HCT116 (cell line): ENCODE data around the gene USP54. TPM values are rescaled to one million over a fixed set of nuclear protein-coding genes. Genes with fewer than 3 reads are reported as not detected.

Experiments used
- ATAC-seq: fragments of 200-7000 bp; cut with Tn5 transposase; 2 replicates; pipeline ENCODE4 v1.9.1; 2020; ENCODE audit warnings: mild to moderate bottlenecking, moderate library complexity
- BruUV-seq: library from RNA; stranded (reverse); fragments of 400-500 nt; replicated peaks from 2 replicates; lab custom pipeline; 2021; lab: Mats Ljungman, UMichigan
- CTCF ChIA-PET: fragments of 300-600 bp; sonication (Branson Sonifier 250); formaldehyde crosslinking; loops from one replicate; lab custom pipeline; 2021; ENCODE audit warnings: antibody characterized with exemption; lab: Charles Lee
- POLR2A ChIA-PET: fragments of 300-600, 350-600 bp; sonication (Branson Sonifier 250); formaldehyde crosslinking; loops from one replicate; lab custom pipeline; 2021; ENCODE audit warnings: antibody characterized with exemption; lab: Charles Lee
- RAD21 ChIA-PET, 2 experiments: fragments of 300-600 bp; sonication (Branson Sonifier 250); formaldehyde crosslinking; loops; one replicate each; lab custom pipeline; 2023; ENCODE audit warnings: low total read pairs in 2 of 2; ENCODE audit not compliant: uncharacterized antibody in 2 of 2, unreplicated experiment in 2 of 2, low non-redundant PET in 1 of 2; lab: Charles Lee
- DNase-seq: peaks from one replicate; pipeline ENCODE4 v3.0.0-alpha.2; 2010; ENCODE audit warnings: low read depth, low spot score
- H2AFZ ChIP-seq: fragments of 200-600 bp; shearing (Covaris generic), sonication (generic); 2 replicates; pipeline ENCODE4 v1.6.1; 2017; ENCODE audit warnings: low read depth, mixed run types, mixed read lengths, antibody characterized with exemption, low read length; ENCODE audit not compliant: poor library complexity, severe bottlenecking
- H3K27ac ChIP-seq: 2 replicates; pipeline ENCODE4 v1.5.1; 2012; ENCODE audit warnings: low read depth, low read length
- H3K27me3 ChIP-seq: fragments of 200-600 bp; sonication (generic); 2 replicates; pipeline ENCODE4 v1.6.1; 2016; ENCODE audit warnings: mixed run types, low read length, mixed read lengths; ENCODE audit not compliant: insufficient read depth
- H3K36me3 ChIP-seq, 2 experiments: fragments of 200-500 bp in 1 of 2; fragments of 200-600 bp in 1 of 2; sonication (Bioruptor generic) in 1 of 2; sonication (generic) in 1 of 2; 2 replicates each; pipeline versions ENCODE4 v1.5.1 to v1.6.1; 2014 to 2016; ENCODE audit warnings: low read length in 2 of 2, inconsistent platforms in 1 of 2, mixed read lengths in 1 of 2, mixed run types in 1 of 2; ENCODE audit not compliant: insufficient read depth in 2 of 2, control insufficient read depth in 1 of 2
- H3K4me1 ChIP-seq, 2 experiments: fragments of 200-600 bp in 1 of 2; sonication (generic) in 1 of 2; 2 replicates each; pipeline versions ENCODE4 v1.5.1 to v1.6.1; 2012 to 2017; ENCODE audit warnings: low read length in 2 of 2, inconsistent platforms in 1 of 2, mild to moderate bottlenecking in 1 of 2, mixed read lengths in 1 of 2, mixed run types in 1 of 2, moderate library complexity in 1 of 2; ENCODE audit not compliant: insufficient read depth in 2 of 2, control insufficient read depth in 1 of 2
- H3K4me2 ChIP-seq: fragments of 200-600 bp; sonication (generic); 2 replicates; pipeline ENCODE4 v1.6.1; 2017; ENCODE audit warnings: mixed run types, low read length, mixed read lengths
- H3K4me3 ChIP-seq, 2 experiments: fragments of 200-600 bp in 1 of 2; sonication (generic) in 1 of 2; replicated peaks in 1 of 2; 2 replicates each; pipeline ENCODE4 v1.5.1; 2011 to 2016; ENCODE audit warnings: low read length in 2 of 2, control low read depth in 1 of 2, low read depth in 1 of 2, mild to moderate bottlenecking in 1 of 2, mixed read lengths in 1 of 2, mixed run types in 1 of 2
- H3K79me2 ChIP-seq: fragments of 200-600 bp; sonication (generic); 2 replicates; pipeline ENCODE4 v1.6.1; 2017; ENCODE audit warnings: mild to moderate bottlenecking, mixed run types, low read length, moderate library complexity, mixed read lengths; ENCODE audit not compliant: insufficient read depth
- H3K9ac ChIP-seq: fragments of 200-600 bp; sonication (generic); 2 replicates; pipeline ENCODE4 v1.6.1; 2016; ENCODE audit warnings: low read length, mixed read lengths
- H3K9me2 ChIP-seq: fragments of 200-600 bp; sonication (generic), shearing (Covaris generic); 2 replicates; pipeline ENCODE4 v1.6.1; 2017; ENCODE audit warnings: mixed run types, mild to moderate bottlenecking, moderate library complexity; ENCODE audit not compliant: insufficient read depth
- H3K9me3 ChIP-seq, 2 experiments: fragments of 200-500 bp in 1 of 2; fragments of 200-600 bp in 1 of 2; sonication (Bioruptor generic) in 1 of 2; sonication (generic) in 1 of 2; 2 replicates each; pipeline ENCODE4 v1.6.1; 2014 to 2017; ENCODE audit warnings: low read length in 2 of 2, mixed read lengths in 2 of 2, inconsistent platforms in 1 of 2, low read depth in 1 of 2, mild to moderate bottlenecking in 1 of 2, mixed run types in 1 of 2, moderate library complexity in 1 of 2; ENCODE audit not compliant: control insufficient read depth in 1 of 2, insufficient read depth in 1 of 2
- H4K20me1 ChIP-seq: fragments of 200-600 bp; sonication (generic), shearing (Covaris generic); 2 replicates; pipeline ENCODE4 v1.6.1; 2017; ENCODE audit warnings: mixed run types, mild to moderate bottlenecking, moderate library complexity; ENCODE audit not compliant: insufficient read depth
- ATF3 ChIP-seq: IDR thresholded peaks from 2 replicates; pipeline ENCODE4 v1.6.1; 2012
- CBX3 ChIP-seq: IDR thresholded peaks from 2 replicates; pipeline ENCODE4 v1.6.1; 2012; ENCODE audit warnings: low read depth
- CEBPB ChIP-seq: IDR thresholded peaks from 2 replicates; pipeline ENCODE4 v1.6.1; 2012; ENCODE audit warnings: low read depth
- CTCF ChIP-seq, 3 experiments: fragments of 200-600 bp in 1 of 3; sonication (generic) in 1 of 3; IDR thresholded peaks in 2 of 3; conservative IDR thresholded peaks in 1 of 3; 2 replicates each; pipeline ENCODE4 v1.5.1; 2012 to 2017; ENCODE audit warnings: low read depth in 2 of 3, low read length in 2 of 3, antibody characterized with exemption in 1 of 3, borderline replicate concordance in 1 of 3, control low read depth in 1 of 3, mild to moderate bottlenecking in 1 of 3, mixed read lengths in 1 of 3, mixed run types in 1 of 3, moderate library complexity in 1 of 3; ENCODE audit not compliant: insufficient read depth in 1 of 3
- EGR1 ChIP-seq: IDR thresholded peaks from 2 replicates; pipeline ENCODE4 v1.6.1; 2012; ENCODE audit warnings: low read depth
- ELF1 ChIP-seq: IDR thresholded peaks from 2 replicates; pipeline ENCODE4 v1.6.1; 2012; ENCODE audit warnings: low read depth, borderline replicate concordance
- EZH2 ChIP-seq: fragments of 200-600 bp; sonication (generic); IDR thresholded peaks from 2 replicates; pipeline ENCODE4 v1.6.1; 2017; ENCODE audit warnings: antibody characterized with exemption, mixed run types
- EZH2phosphoT487 ChIP-seq: fragments of 200-600 bp; IDR thresholded peaks from 2 replicates; pipeline ENCODE4 v1.6.1; 2018; ENCODE audit warnings: antibody characterized with exemption, borderline replicate concordance
- FOSL1 ChIP-seq: IDR thresholded peaks from 2 replicates; pipeline ENCODE4 v1.6.1; 2012; ENCODE audit warnings: low read depth
- JUND ChIP-seq: IDR thresholded peaks from 2 replicates; pipeline ENCODE4 v1.6.1; 2012
- MAX ChIP-seq: IDR thresholded peaks from 2 replicates; pipeline ENCODE4 v1.6.1; 2012
- POLR2A ChIP-seq: IDR thresholded peaks from 2 replicates; pipeline ENCODE4 v1.7.0; 2011; ENCODE audit warnings: borderline replicate concordance; ENCODE audit not compliant: insufficient read depth, insufficient read length; ENCODE audit errors: extremely low read depth
- REST ChIP-seq: IDR thresholded peaks from 2 replicates; pipeline ENCODE4 v1.6.1; 2012; ENCODE audit warnings: low read depth
- SIN3A ChIP-seq: IDR thresholded peaks from 2 replicates; pipeline ENCODE4 v1.6.1; 2012; ENCODE audit warnings: low read depth
- SP1 ChIP-seq: IDR thresholded peaks from 2 replicates; pipeline ENCODE4 v1.6.1; 2012; ENCODE audit warnings: low read depth
- SRF ChIP-seq: IDR thresholded peaks from 2 replicates; pipeline ENCODE4 v1.6.1; 2012; ENCODE audit warnings: low read depth
- TCF7L2 ChIP-seq: IDR thresholded peaks from 2 replicates; pipeline ENCODE4 v1.7.0; 2011; ENCODE audit warnings: borderline replicate concordance, inconsistent platforms; ENCODE audit not compliant: insufficient read depth, insufficient read length; ENCODE audit errors: extremely low read depth
- ZBTB33 ChIP-seq: IDR thresholded peaks from 2 replicates; pipeline ENCODE4 v1.6.1; 2011; ENCODE audit warnings: mild to moderate bottlenecking, low read length, moderate library complexity; ENCODE audit not compliant: insufficient replicate concordance; ENCODE audit errors: extremely low read depth
- ZFX ChIP-seq: fragments of 450-650 bp; IDR thresholded peaks from 2 replicates; pipeline ENCODE4 v1.6.1; 2017
- ZNF274 ChIP-seq: fragments of 200-500 bp; sonication (Bioruptor generic); IDR thresholded peaks from 2 replicates; pipeline ENCODE4 v1.6.1; 2014; ENCODE audit warnings: mild to moderate bottlenecking, low read depth, low read length, inconsistent platforms
- intact Hi-C: fragments of 100-400 bp; cut with micrococcal nuclease; formaldehyde crosslinking; loops from 2 replicates; pipeline ENCODE4 v1.10.0; 2022
- total RNA-seq: library from RNA; stranded (reverse); gene quantifications from one replicate; pipeline ENCODE4 v1.2.1, GENCODE V29; 2021; ENCODE audit not compliant: unreplicated experiment

Gene USP54
- total RNA-seq, 1 experiment from 2014 or later = 28.0 TPM

- TF ChIP-seq SIN3A = no peak
- TF ChIP-seq POLR2A = no peak
- TF ChIP-seq ATF3 = no peak
- no peak for TF ChIP-seq SRF
- no peak for TF ChIP-seq ZNF274
- no peak for TF ChIP-seq ELF1
- TF ChIP-seq CBX3 = no peak
- no peak for TF ChIP-seq CTCF (IDR thresholded peaks at IDR 0.05 in 2 of 3, conservative IDR thresholded peaks at IDR 0.05 in 1 of 3; ENCODE audit: borderline replicate concordance in 1 of 3, insufficient read depth in 1 of 3, low read depth in 2 of 3, low read length in 2 of 3)
- no peak for TF ChIP-seq MAX
- TF ChIP-seq EZH2 = no peak
- no peak for TF ChIP-seq EZH2phosphoT487
- no peak for TF ChIP-seq EGR1
- no peak for TF ChIP-seq CEBPB
- TF ChIP-seq JUND = no peak
- no peak for TF ChIP-seq TCF7L2
- TF ChIP-seq FOSL1 = no peak
- no peak for TF ChIP-seq ZFX
- no peak for TF ChIP-seq ZBTB33
- TF ChIP-seq REST = no peak
- no peak for TF ChIP-seq SP1
- intact Hi-C loops = no loop called here
- ATAC-seq (no peak), DNase-seq (no peak)
- Histone ChIP-seq H3K9ac (no peak overlapping the region), H3K27ac (no peak overlapping the region), H3K4me3 (no peak overlapping the region), H2AFZ (no peak overlapping the region), H3K36me3 (peaks cover 0 to 6% of the 10 kb centered on the region in 2 experiments; a peak in 1 of 4 replicates), H3K9me3 (no peaks in the 10 kb centered on the region), H3K4me2 (no peak overlapping the region), H3K27me3 (no peaks in the 10 kb centered on the region), H3K9me2 (no peaks in the 10 kb centered on the region), H3K79me2 (no peaks in the 10 kb centered on the region), H4K20me1 (no peaks in the 10 kb centered on the region), H3K4me1 (no peaks in the 10 kb centered on the region)
- no TSS peak for BruUV-seq
- CTCF ChIA-PET = no interaction called here
- POLR2A ChIA-PET = no interaction called here
- RAD21 ChIA-PET = no interaction called here
These were observed 142.0 kb downstream of the USP54 start for GRCh38 chr10:73449113-73449512.
